Adrenal gland (tissue), 12 donors: ENCODE results near the gene EPHA10. TPM values are rescaled to one million over a fixed set of nuclear protein-coding genes. Genes with fewer than 3 reads are reported as not detected.

Experiments used
- DNase-seq, 7 donors: peaks; one replicate each; pipeline ENCODE4 v3.0.0-alpha.2; 2019 to 2020
- H3K27ac ChIP-seq, 5 donors: fragments of 200-600 bp; sonication (generic) in 4 of 5; 1 replicate in 3 of 5; 2 replicates in 2 of 5; pipeline versions ENCODE4 v1.5.1 to v1.8.0; 2016 to 2020; ENCODE audit warnings: mild to moderate bottlenecking in 1 of 5
- H3K27me3 ChIP-seq: fragments of 200-600 bp; 2 replicates; pipeline ENCODE4 v1.8.0; 2021
- H3K36me3 ChIP-seq, 2 donors: fragments of 200-600 bp; replicated peaks in 1 of 2; 1 replicate in 1 of 2; 2 replicates in 1 of 2; pipeline versions ENCODE4 v1.5.1 to v1.8.0; 2018 to 2022
- H3K4me1 ChIP-seq, 2 donors: fragments of 200-600 bp; replicated peaks in 1 of 2; 1 replicate in 1 of 2; 2 replicates in 1 of 2; pipeline versions ENCODE4 v1.5.1 to v1.8.0; 2018 to 2021
- H3K4me3 ChIP-seq, 4 donors: fragments of 200-600 bp; sonication (generic) in 3 of 4; one replicate each; pipeline ENCODE4 v1.5.1; 2016 to 2018
- H3K9me3 ChIP-seq, 3 donors: fragments of 200-600 bp; sonication (generic) in 1 of 3; replicated peaks in 1 of 3; 1 replicate in 2 of 3; 2 replicates in 1 of 3; pipeline versions ENCODE4 v1.5.1 to v1.8.0; 2016 to 2021
- CTCF ChIP-seq, 6 experiments: fragments of 450-650 bp in 4 of 6; fragments of 200-600 bp in 2 of 6; sonication (generic) in 1 of 6; IDR thresholded peaks; 1 replicate in 5 of 6; 2 replicates in 1 of 6; pipeline versions ENCODE4 v1.5.1 to v1.8.0; 2016 to 2021; ENCODE audit warnings: antibody characterized with exemption in 6 of 6, mild to moderate bottlenecking in 2 of 6, moderate library complexity in 1 of 6
- POLR2A ChIP-seq, 2 donors: fragments of 450-650 bp; IDR thresholded peaks; one replicate each; pipeline ENCODE4 v1.6.1; 2017; ENCODE audit warnings: antibody characterized with exemption in 2 of 2, mild to moderate bottlenecking in 2 of 2, moderate library complexity in 1 of 2
- WGBS, 4 donors: extraction: QIAGEN DNeasy Blood & Tissue Kit in 2 of 4; methylation state at CpG; one replicate each; pipeline versions ENCODE4 v1.1.5 to v1.1.7; 2013 to 2017; 5-methylcytosine and 5-hydroxymethylcytosine counted together
- intact Hi-C, 2 donors: fragments of 100-400 bp; cut with DNase I; formaldehyde crosslinking; loops; one replicate each; pipeline versions ENCODE4 v1.14.1 to v1.15.0; 2022 to 2023
- polyA plus RNA-seq, 3 donors: library from polyadenylated mRNA; stranded (reverse); fragments of 200-250 nt in 2 of 3; fragments of 350-450 nt in 1 of 3; fragmentation: Illumina TruSeq in 1 of 3; extraction: RNeasy Lipid Tissue Mini Kit (QIAGEN cat#74804) in 1 of 3; gene quantifications; one replicate each; pipeline ENCODE4 v1.2.3, GENCODE V29; 2013 to 2014
- total RNA-seq, 9 donors: library from RNA; depleted of rRNA in 4 of 9; stranded (reverse); fragments of >200 nt in 4 of 9; fragments of 120-200 nt in 1 of 9; fragmentation: NEBNext Ultra II Directional in 1 of 9; extraction: Animal tissue kit (Norgen Biotek cat#: 25700) in 1 of 9; gene quantifications; one replicate each; pipeline versions ENCODE4 v1.1.0 to v1.2.4, GENCODE V29; 2013 to 2023
- donor health status: healthy with polysubstance abuse.
- donor health status: Bipolar disorder and iron deficiency.
- donor health status: DM: yes; HTN: yes; CAD: no.
- donor health status: DM: no; HTN: no; CAD: no.
- donor health status: DM: no; HTN: no; CAD: no.
- donor health status: DM: yes; HTN: yes; CAD: no.

Gene EPHA10
- total and polyA plus RNA-seq, 12 donors: 0.06 to 3.9 (median 0.48) TPM

- 81 to 91% (median 88%) methylated on average over 1 of the region's 1 CpG for WGBS, 4 donors
- no peaks in the 10 kb centered on the region for H3K4me1 ChIP-seq
- TF ChIP-seq CTCF (IDR thresholded peaks at IDR 0.05) (no peak), POLR2A (IDR thresholded peaks at IDR 0.05) (no peak)
- intact Hi-C loops: no loop called here
- no peak for DNase-seq
- H3K27ac ChIP-seq: no peak overlapping the region
- no peak overlapping the region for H3K4me3 ChIP-seq
- H3K9me3 ChIP-seq: no peaks in the 10 kb centered on the region
- peaks cover 29% of the 10 kb centered on the region for H3K27me3 ChIP-seq
- no peaks in the 10 kb centered on the region for H3K36me3 ChIP-seq
These were observed 16.4 kb downstream of the EPHA10 start for GRCh38 chr1:37748565-37748964.

GRCh38 chr1:37746806-37747205 is 18.1 kb downstream of the EPHA10 start:
- no peak for DNase-seq
- H3K4me1 ChIP-seq: no peaks in the 10 kb centered on the region
- H3K4me3 ChIP-seq: no peak overlapping the region
- TF ChIP-seq CTCF (IDR thresholded peaks at IDR 0.05) (no peak), POLR2A (IDR thresholded peaks at IDR 0.05) (no peak)
- WGBS, 4 donors: 85 to 92% (median 88%) methylated on average over 3 of the region's 3 CpGs
- H3K36me3 ChIP-seq: no peaks in the 10 kb centered on the region
- intact Hi-C loops: no loop called here
- peaks cover 21% of the 10 kb centered on the region for H3K27me3 ChIP-seq
- no peak overlapping the region for H3K27ac ChIP-seq
- no peaks in the 10 kb centered on the region for H3K9me3 ChIP-seq

GRCh38 chr1:37741662-37742061 is 23.3 kb downstream of the EPHA10 start:
- no peak for DNase-seq

GRCh38 chr1:37741130-37741529 is 23.8 kb downstream of the EPHA10 start:
- intact Hi-C loops: no loop called here
- Histone ChIP-seq H3K27me3 (no peaks in the 10 kb centered on the region), H3K36me3 (no peaks in the 10 kb centered on the region), H3K4me1 (no peaks in the 10 kb centered on the region), H3K27ac (no peak overlapping the region), H3K9me3 (no peaks in the 10 kb centered on the region), H3K4me3 (no peak overlapping the region)
- WGBS, 4 donors: 57 to 66% (median 62%) methylated on average over 9 of the region's 9 CpGs
- TF ChIP-seq POLR2A (IDR thresholded peaks at IDR 0.05) (no peak), CTCF (IDR thresholded peaks at IDR 0.05) (no peak)
- DNase-seq: peak in 5 of 7 donors; percentile 33 to 57 (median 36)

More at GRCh38 chr1:37741662-37742061, 23.3 kb downstream of the EPHA10 start:
- intact Hi-C loops: no loop called here
- WGBS, 4 donors: 39 to 48% (median 44%) methylated on average over 6 of the region's 6 CpGs
- Histone ChIP-seq H3K36me3 (no peaks in the 10 kb centered on the region), H3K27me3 (no peaks in the 10 kb centered on the region), H3K9me3 (no peaks in the 10 kb centered on the region), H3K4me1 (no peaks in the 10 kb centered on the region), H3K4me3 (no peak overlapping the region), H3K27ac (no peak overlapping the region)
- TF ChIP-seq POLR2A (IDR thresholded peaks at IDR 0.05) (no peak), CTCF (IDR thresholded peaks at IDR 0.05) (no peak)
